ENCODE results near the gene PLPP2. TPM values are rescaled to one million over a fixed set of nuclear protein-coding genes. Genes with fewer than 3 reads are reported as not detected.

Gene PLPP2
- total and polyA plus RNA-seq, 9 of the 15 experiments (the other 6 are each of a cell fraction or from before 2014, with no cell fraction given): 0.51 to 4.4 (median 2.2) TPM; not detected in 1

- no peak for DNase-seq (ENCODE audit: extremely low read depth in 1 of 4, low spot score in 3 of 4)
- BruUV-seq (replicated peaks): no TSS peak
- CTCF ChIA-PET (ENCODE audit: low intra/inter-chr PET ratio): no interaction called here
- TF ChIP-seq RAD21 (CRISPR knock-in tag; conservative IDR thresholded peaks at IDR 0.05 in 1 of 2, IDR thresholded peaks at IDR 0.05 in 1 of 2): no peak
- TF ChIP-seq, protein P1, sequence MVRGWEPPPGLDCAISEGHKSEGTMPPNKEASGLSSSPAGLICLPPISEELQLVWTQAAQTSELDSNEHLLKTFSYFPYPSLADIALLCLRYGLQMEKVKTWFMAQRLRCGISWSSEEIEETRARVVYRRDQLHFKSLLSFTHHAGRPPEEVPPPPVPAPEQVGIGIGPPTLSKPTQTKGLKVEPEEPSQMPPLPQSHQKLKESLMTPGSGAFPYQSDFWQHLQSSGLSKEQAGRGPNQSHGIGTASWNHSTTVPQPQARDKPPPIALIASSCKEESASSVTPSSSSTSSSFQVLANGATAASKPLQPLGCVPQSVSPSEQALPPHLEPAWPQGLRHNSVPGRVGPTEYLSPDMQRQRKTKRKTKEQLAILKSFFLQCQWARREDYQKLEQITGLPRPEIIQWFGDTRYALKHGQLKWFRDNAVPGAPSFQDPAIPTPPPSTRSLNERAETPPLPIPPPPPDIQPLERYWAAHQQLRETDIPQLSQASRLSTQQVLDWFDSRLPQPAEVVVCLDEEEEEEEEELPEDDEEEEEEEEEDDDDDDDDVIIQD (CRISPR knock-in tag; IDR thresholded peaks at IDR 0.05): no peak
- TF ChIP-seq CCAR2 (IDR thresholded peaks at IDR 0.05; ENCODE audit: low read depth, low read length): no peak
- no peak for TF ChIP-seq CCNT2 (IDR thresholded peaks at IDR 0.05; ENCODE audit: borderline replicate concordance, extremely low read depth, insufficient read length, low read depth, low read length)
- TF ChIP-seq RB1 (IDR thresholded peaks at IDR 0.05; ENCODE audit: low read depth): no peak
- no peak for TF ChIP-seq IRF9 (tag; IDR thresholded peaks at IDR 0.05)
- no peak for TF ChIP-seq CAMTA2 (CRISPR knock-in tag; conservative IDR thresholded peaks at IDR 0.05)
- TF ChIP-seq, protein P2, sequence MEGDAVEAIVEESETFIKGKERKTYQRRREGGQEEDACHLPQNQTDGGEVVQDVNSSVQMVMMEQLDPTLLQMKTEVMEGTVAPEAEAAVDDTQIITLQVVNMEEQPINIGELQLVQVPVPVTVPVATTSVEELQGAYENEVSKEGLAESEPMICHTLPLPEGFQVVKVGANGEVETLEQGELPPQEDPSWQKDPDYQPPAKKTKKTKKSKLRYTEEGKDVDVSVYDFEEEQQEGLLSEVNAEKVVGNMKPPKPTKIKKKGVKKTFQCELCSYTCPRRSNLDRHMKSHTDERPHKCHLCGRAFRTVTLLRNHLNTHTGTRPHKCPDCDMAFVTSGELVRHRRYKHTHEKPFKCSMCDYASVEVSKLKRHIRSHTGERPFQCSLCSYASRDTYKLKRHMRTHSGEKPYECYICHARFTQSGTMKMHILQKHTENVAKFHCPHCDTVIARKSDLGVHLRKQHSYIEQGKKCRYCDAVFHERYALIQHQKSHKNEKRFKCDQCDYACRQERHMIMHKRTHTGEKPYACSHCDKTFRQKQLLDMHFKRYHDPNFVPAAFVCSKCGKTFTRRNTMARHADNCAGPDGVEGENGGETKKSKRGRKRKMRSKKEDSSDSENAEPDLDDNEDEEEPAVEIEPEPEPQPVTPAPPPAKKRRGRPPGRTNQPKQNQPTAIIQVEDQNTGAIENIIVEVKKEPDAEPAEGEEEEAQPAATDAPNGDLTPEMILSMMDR (IDR thresholded peaks at IDR 0.05 in 2 of 3, conservative IDR thresholded peaks at IDR 0.05 in 1 of 3; ENCODE audit: insufficient read depth in 2 of 3, low read depth in 1 of 3, low read length in 3 of 3): no peak
- TF ChIP-seq RHOXF2B (CRISPR knock-in tag; conservative IDR thresholded peaks at IDR 0.05): no peak
- TF ChIP-seq MTF1 (CRISPR knock-in tag; IDR thresholded peaks at IDR 0.05; ENCODE audit: borderline replicate concordance): no peak
- no peak for TF ChIP-seq HEY1 (CRISPR knock-in tag; IDR thresholded peaks at IDR 0.05; ENCODE audit: borderline replicate concordance)
- TF ChIP-seq NELFE (IDR thresholded peaks at IDR 0.05; ENCODE audit: insufficient read depth, insufficient read length): no peak
- TF ChIP-seq, protein P3, sequence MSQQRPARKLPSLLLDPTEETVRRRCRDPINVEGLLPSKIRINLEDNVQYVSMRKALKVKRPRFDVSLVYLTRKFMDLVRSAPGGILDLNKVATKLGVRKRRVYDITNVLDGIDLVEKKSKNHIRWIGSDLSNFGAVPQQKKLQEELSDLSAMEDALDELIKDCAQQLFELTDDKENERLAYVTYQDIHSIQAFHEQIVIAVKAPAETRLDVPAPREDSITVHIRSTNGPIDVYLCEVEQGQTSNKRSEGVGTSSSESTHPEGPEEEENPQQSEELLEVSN (IDR thresholded peaks at IDR 0.05; ENCODE audit: borderline replicate concordance in 1 of 2, extremely low read depth in 1 of 2, insufficient read depth in 1 of 2, insufficient read length in 1 of 2, low read depth in 1 of 2, low read length in 1 of 2, poor library complexity in 1 of 2, severe bottlenecking in 1 of 2): no peak
- TF ChIP-seq GABPB1 (CRISPR knock-in tag; IDR thresholded peaks at IDR 0.05): no peak
- TF ChIP-seq CREB5 (CRISPR knock-in tag; IDR thresholded peaks at IDR 0.05): no peak
These were observed 39.3 kb upstream of the PLPP2 start for GRCh38 chr19:330503-330902.

More at GRCh38 chr19:330503-330902, 39.3 kb upstream of the PLPP2 start:
- FAIRE-seq (no peak), ATAC-seq (no peak)
- in situ Hi-C loops (cut with MboI) (no loop called here), intact Hi-C loops (cut with micrococcal nuclease) (no loop called here)
- Histone ChIP-seq H3K9me3 (replicated peaks; ENCODE audit: control insufficient read depth, insufficient read depth, low read depth, low read length) (peaks cover 25% of the 10 kb centered on the region), H2AFZ (ENCODE audit: low read depth, low read length) (no peak overlapping the region), H3K4me3 (no peak overlapping the region), H3K36me3 (ENCODE audit: control insufficient read depth, insufficient read depth, low read length) (peaks cover 83% of the 10 kb centered on the region; the same call in 2 of the 3 replicates), H3K4me1 (replicated peaks in 1 of 2; ENCODE audit: control insufficient read depth in 2 of 2, insufficient read depth in 2 of 2, low read length in 2 of 2) (peaks cover 0 to 5% of the 10 kb centered on the region in 2 experiments; a peak in 2 of 5 replicates), H3K9ac (ENCODE audit: insufficient read depth in 1 of 2, low read depth in 2 of 2, low read length in 2 of 2) (no peak overlapping the region), H3K27me3 (ENCODE audit: control insufficient read depth in 2 of 2, insufficient read depth in 2 of 2, low read length in 2 of 2) (no peaks in the 10 kb centered on the region), H3K27ac (ENCODE audit: extremely low read depth, low read depth, low read length) (no peak overlapping the region), H3K4me2 (ENCODE audit: insufficient read depth, low read length) (no peak overlapping the region), H3K9me1 (ENCODE audit: control insufficient read depth, insufficient read depth, low read length) (no peaks in the 10 kb centered on the region), H4K20me1 (replicated peaks; ENCODE audit: control insufficient read depth, insufficient read depth, low read length) (no peaks in the 10 kb centered on the region), H3K79me2 (ENCODE audit: control insufficient read depth, insufficient read depth, low read length) (peaks cover 19% of the 10 kb centered on the region)
- 88% methylated on average over 6 of the region's 8 CpGs for whole genome bisulfite sequencing (ENCODE audit: insufficient coverage, low coverage, missing lambda C conversion rate)
- POLR2A ChIA-PET: no interaction called here

Measured in K562 (cell line).